ENCODE measurements around the gene SPOCK2.
"Not testable (repeated sequence)": the region's sequence is repeated elsewhere in the genome, so short reads cannot be mapped to it uniquely, and the experiment has no call there.

SPOCK2 gene

DNA sequence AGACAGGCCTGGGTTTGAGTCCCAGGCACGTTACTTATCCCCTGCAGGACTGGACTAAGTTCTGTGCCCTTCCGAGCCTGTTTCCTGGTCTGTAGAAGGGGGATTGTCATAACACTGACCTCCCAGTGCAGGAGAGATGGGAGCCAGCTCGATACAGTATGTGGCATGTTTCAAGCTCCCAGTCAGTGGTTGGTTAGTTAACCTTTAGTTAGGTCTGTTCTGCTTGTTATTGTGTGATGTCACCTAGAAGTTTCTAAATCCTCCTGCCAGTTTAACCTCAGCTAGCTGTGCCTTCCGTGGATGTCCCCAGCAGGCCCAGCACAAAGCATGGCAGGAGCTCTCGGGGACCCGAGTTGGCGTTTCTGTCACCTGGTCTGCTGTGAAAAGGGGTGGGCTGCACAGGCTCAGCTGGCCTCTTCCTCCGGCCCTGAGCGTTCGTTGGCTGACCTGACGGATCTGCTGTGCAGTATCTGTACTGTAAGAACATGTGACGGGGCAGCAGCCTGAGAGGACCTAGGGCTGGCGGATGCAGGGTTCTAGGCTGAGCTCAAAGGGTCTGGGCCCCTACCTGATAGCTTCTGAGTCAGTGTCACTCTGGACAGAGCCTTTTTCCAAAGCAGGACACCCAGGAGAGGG, 53.0 kb downstream of the SPOCK2 start:
- H3K9me3 Mint-ChIP-seq: no peaks in the 10 kb centered on the region
- no peaks in the 10 kb centered on the region for H3K36me3 Mint-ChIP-seq (ENCODE audit: low read depth)
- intact Hi-C loops (cut with micrococcal nuclease): no loop called here
- no peak overlapping the region for H3K4me3 Mint-ChIP-seq
- H3K27ac Mint-ChIP-seq: no peak overlapping the region
- peaks cover 19% of the 10 kb centered on the region for H3K27me3 Mint-ChIP-seq
- peaks cover 9% of the 10 kb centered on the region for H3K4me1 Mint-ChIP-seq (ENCODE audit: low read depth)

DNA sequence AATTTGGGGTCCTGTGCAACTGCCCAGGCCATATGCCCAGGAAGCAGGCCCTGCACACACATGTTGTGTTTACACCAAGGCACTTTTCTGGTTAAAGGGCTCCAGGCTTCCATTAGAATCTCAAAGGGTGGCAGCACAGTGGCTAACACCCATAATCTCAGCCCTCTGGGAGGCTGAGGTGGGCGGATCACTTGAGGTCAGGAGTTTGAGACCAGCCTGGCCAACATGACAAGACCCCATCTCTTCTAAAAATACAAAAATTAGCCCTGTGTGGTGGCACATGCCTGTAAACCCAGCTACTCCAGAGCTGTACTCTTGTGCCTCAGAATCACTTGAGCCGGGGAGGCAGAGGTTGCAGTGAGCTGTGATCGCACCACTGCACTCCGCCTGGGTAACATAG, 53.6 kb downstream of the SPOCK2 start:
- intact Hi-C loops (cut with micrococcal nuclease): no loop called here
- Mint-ChIP-seq H3K4me1 (ENCODE audit: low read depth) (peaks cover 11% of the 10 kb centered on the region), H3K27ac (no peak overlapping the region), H3K27me3 (peaks cover 17% of the 10 kb centered on the region), H3K4me3 (no peak overlapping the region), H3K9me3 (no peaks in the 10 kb centered on the region), H3K36me3 (ENCODE audit: low read depth) (no peaks in the 10 kb centered on the region)

DNA sequence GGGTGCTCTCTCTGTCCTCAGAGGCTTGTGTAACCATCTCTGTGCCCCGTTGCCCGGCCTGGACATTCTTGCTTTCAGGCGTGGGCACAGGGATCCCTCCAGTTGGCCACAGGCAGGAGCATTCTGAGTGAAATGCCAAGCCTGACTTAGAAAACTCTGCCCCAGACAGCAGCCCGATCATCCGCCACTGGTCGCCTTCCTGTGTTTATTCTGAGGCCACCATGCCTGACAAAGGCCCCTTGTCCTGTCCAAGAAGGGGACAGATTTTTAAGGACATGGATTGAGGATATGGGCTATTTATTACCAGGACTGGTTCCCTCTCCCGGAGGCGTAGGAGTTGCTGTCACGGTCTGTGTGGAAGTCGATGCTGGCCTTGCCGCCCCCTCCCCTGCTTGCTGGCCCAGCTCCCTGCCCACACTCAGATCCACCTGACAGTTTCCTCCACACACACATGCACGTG, 54.3 kb downstream of the SPOCK2 start:
- Mint-ChIP-seq H3K36me3 (ENCODE audit: low read depth) (no peaks in the 10 kb centered on the region), H3K27me3 (peaks cover 17% of the 10 kb centered on the region), H3K27ac (no peak overlapping the region), H3K4me1 (ENCODE audit: low read depth) (peaks cover 11% of the 10 kb centered on the region), H3K4me3 (no peak overlapping the region), H3K9me3 (no peaks in the 10 kb centered on the region)
- intact Hi-C loops (cut with micrococcal nuclease): no loop called here

DNA sequence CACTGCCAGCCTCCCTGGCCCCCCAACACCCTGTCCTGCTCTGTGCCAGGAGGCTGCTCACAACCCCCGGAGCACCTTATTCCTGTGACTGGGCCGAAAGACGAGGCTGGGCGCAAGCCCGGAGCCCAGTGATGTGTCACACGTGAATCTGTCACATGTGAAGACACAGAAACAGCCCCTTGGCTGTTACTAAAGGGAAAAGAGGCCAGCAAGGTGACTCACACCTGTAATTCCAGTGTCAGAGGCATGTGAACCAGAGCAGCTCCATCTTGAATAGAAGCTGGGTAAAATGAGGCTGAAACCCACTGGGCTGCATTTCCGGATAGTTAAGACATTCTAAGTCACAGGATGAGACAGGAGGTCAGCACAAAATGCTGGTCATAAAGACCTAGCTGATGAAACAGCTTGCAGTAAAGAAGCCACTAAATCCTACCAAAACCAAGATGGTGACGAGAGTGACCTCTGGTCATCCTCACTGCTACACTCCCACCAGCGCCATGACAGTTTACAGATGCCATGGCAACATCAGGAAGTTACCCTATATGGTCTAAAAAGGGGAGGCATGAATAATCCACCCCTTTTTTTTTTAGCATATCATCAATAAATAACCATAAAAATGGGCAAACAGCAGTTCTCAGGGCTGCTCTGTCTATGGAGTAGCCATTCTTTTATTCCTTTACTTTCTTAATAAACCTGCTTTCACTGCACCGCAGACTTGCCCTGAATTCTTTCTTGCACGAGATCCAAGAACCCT, 55.8 kb downstream of the SPOCK2 start:
- H3K4me3 Mint-ChIP-seq; intact Hi-C loops (cut with micrococcal nuclease); H3K27ac Mint-ChIP-seq; H3K9me3 Mint-ChIP-seq; H3K36me3 Mint-ChIP-seq (ENCODE audit: low read depth): not testable (repeated sequence)
- peaks cover 11% of the 10 kb centered on the region for H3K4me1 Mint-ChIP-seq (ENCODE audit: low read depth)
- H3K27me3 Mint-ChIP-seq: peaks cover 17% of the 10 kb centered on the region

DNA sequence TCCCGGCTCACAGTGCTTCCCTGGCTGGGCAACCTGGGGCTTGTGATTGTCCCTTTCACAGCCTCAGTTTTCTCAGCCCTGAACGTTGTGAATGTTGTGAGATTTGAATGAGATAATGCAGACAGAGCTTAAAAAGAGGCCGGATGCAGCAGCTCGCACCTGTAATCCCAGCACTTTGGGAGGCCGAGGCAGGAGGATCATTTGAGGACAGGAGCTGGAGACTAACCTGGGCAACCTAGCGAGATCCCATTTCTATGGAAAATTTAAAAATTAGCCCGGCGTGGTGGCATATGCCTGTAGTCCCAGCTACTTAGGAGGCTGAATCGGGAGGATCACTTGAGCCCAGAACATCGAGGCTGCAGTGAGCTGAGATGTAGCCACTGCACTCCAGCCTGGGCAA, 56.6 kb downstream of the SPOCK2 start:
- Mint-ChIP-seq H3K4me3 (no peak overlapping the region), H3K27ac (no peak overlapping the region), H3K9me3 (no peaks in the 10 kb centered on the region), H3K4me1 (ENCODE audit: low read depth) (peaks cover 11% of the 10 kb centered on the region), H3K36me3 (ENCODE audit: low read depth) (no peaks in the 10 kb centered on the region), H3K27me3 (peaks cover 17% of the 10 kb centered on the region)
- intact Hi-C loops (cut with micrococcal nuclease): no loop called here

DNA sequence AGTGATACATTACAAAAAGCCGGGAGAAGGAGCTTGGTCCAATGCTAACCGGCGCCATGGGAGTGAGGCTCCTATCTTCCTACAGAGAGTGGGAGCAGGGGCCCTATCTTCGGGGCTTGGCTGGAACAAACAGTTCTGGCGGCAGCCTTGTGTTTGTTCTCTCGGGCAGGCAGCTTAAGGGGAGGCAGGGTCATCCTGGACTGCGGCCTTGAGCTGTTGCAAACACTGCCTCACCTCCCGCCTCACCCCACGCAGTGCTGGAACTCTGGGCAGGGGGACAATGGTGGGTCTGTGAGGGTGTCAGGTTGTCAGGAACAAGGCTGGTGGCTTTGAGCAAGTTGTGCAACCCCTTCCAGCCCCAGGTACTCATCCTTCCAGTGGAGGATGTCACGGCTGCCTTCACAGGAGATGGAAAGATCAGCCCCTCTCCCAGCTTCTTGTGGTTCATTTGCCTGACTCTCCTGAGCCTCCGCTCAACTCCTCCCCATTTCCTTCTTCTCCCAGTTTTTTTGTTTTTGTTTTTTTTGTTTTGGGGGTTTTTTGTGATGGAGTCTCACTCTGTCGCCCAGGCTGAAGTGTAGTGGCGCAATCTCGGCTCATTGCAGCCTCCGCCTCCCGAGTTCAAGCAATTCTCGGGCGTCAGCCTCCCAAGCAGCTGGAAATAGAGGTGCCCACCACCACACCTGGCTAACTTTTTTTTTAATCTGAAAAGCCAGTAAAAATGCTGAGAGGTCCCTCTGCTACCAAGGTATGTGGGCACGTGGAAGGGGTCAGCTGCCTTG, 57.4 kb downstream of the SPOCK2 start:
- Mint-ChIP-seq H3K4me3 (no peak overlapping the region), H3K27ac (no peak overlapping the region), H3K27me3 (peaks cover 17% of the 10 kb centered on the region), H3K36me3 (ENCODE audit: low read depth) (no peaks in the 10 kb centered on the region), H3K4me1 (ENCODE audit: low read depth) (peaks cover 11% of the 10 kb centered on the region), H3K9me3 (no peaks in the 10 kb centered on the region)
- intact Hi-C loops (cut with micrococcal nuclease): no loop called here

DNA sequence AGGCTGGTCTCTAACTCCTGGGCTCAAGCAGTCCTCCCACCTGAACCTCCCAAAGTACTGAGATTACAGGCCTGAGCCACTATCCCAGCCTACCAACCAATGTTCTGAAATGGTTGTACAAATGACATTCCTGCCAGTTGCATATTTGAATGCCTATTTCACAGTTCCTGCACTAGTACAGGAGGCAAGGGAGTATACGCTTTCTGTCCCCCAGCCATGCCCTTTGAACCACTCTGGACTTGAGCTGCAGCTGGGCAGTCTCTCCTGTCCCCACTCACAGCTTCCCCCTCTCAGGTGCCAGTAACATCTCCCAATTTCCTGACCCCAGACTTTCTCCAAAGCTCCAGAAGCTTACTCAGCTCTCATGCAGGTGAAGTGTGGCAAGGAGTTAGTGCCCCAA, 58.9 kb downstream of the SPOCK2 start:
- Mint-ChIP-seq H3K27ac (no peak overlapping the region), H3K4me1 (ENCODE audit: low read depth) (peaks cover 10% of the 10 kb centered on the region), H3K27me3 (peaks cover 24% of the 10 kb centered on the region), H3K36me3 (ENCODE audit: low read depth) (no peaks in the 10 kb centered on the region), H3K4me3 (no peak overlapping the region), H3K9me3 (no peaks in the 10 kb centered on the region)
- intact Hi-C loops (cut with micrococcal nuclease): no loop called here

DNA sequence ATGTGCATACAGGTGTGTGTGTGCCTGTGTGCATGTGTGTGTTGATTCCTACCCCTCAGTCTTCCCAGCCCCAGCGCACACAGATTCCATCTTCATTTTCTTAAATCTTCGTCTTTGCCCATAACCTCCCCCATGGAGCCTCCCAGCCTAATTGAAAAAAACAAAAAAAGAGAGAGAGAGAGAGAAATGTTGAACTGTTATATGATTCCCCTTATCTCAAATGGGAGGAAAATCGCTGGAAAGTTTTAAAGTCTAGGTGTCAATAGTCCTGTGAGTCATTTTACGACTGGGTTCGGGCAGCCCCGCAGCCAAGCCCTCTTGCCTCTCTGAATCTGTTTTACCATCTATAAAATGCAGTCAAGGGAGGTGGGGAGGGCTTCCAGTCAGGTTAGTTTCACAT, 60.9 kb downstream of the SPOCK2 start:
- no peak overlapping the region for H3K4me3 Mint-ChIP-seq

DNA sequence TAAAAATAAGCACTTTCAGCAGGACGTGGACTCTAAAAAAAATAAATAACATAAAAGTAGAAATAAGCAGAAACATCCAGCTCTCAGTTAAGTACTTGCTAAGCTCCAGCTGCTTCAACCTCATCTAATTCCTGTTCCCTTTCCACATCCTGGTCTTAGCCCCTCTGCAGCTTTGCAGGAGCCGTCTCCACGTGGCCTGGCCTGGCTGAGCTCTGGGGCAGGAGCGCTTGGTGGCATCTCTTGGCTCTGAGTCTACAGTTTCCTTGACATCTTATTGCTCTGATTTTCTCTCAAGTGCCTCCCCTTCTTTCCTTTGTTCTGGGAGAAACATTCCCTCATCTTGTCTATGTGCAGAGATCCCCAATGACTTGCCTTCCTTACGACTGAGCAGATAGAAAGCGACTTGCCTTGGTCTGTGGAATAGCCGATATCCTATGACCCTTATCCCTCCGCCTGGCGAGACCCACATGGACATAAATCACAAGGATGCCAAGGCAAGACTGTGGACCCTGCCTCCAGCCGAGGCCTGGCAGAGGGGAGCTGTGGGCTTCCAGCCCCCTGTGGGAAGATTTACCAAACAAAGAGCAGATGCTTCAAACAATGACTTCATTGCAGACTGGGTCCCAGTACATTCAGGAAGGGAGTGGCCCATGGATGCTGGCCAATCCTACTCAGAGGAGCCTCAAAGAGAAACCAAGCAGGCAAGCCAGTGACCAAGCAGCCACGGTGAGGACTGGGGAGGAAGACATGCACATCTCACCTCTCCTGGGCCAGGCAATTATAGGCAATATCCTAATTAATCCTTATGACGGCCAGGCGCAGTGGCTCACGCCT, 61.9 kb downstream of the SPOCK2 start:
- no peak overlapping the region for H3K4me3 Mint-ChIP-seq
- peaks cover 16% of the 10 kb centered on the region for H3K27me3 Mint-ChIP-seq
- intact Hi-C loops (cut with micrococcal nuclease): no loop called here
- no peaks in the 10 kb centered on the region for H3K9me3 Mint-ChIP-seq
- H3K36me3 Mint-ChIP-seq (ENCODE audit: low read depth): no peaks in the 10 kb centered on the region
- H3K4me1 Mint-ChIP-seq (ENCODE audit: low read depth): peaks cover 4% of the 10 kb centered on the region
- no peak overlapping the region for H3K27ac Mint-ChIP-seq

More for the DNA sequence above, 60.9 kb downstream of the SPOCK2 start:
- no peak overlapping the region for H3K27ac Mint-ChIP-seq
- peaks cover 25% of the 10 kb centered on the region for H3K27me3 Mint-ChIP-seq
- no peaks in the 10 kb centered on the region for H3K9me3 Mint-ChIP-seq
- no peaks in the 10 kb centered on the region for H3K36me3 Mint-ChIP-seq (ENCODE audit: low read depth)
- intact Hi-C loops (cut with micrococcal nuclease): no loop called here
- peaks cover 3% of the 10 kb centered on the region for H3K4me1 Mint-ChIP-seq (ENCODE audit: low read depth)

DNA sequence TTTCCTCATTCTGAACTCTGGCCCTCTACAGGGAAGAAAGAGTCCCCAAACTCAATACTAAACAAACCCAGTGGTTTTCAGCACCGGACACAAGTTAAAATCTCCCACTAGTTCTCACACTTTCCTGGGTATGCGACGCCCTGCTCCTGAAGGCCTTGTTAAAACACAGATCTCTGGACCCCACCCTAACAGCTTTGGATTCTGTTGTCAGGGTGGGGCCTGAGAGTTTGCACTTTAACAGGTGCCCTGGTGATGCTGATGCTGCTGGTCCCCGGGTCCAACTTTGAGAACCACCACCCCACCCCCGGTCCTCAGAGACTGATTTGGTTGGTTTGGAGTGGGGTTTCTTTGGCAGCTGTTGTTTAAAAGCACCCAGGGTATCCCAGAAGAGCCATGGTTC, 62.5 kb downstream of the SPOCK2 start:
- Mint-ChIP-seq H3K9me3 (no peaks in the 10 kb centered on the region), H3K4me1 (ENCODE audit: low read depth) (peaks cover 10% of the 10 kb centered on the region), H3K36me3 (ENCODE audit: low read depth) (no peaks in the 10 kb centered on the region), H3K27me3 (peaks cover 16% of the 10 kb centered on the region), H3K4me3 (no peak overlapping the region), H3K27ac (no peak overlapping the region)
- intact Hi-C loops (cut with micrococcal nuclease): no loop called here

DNA sequence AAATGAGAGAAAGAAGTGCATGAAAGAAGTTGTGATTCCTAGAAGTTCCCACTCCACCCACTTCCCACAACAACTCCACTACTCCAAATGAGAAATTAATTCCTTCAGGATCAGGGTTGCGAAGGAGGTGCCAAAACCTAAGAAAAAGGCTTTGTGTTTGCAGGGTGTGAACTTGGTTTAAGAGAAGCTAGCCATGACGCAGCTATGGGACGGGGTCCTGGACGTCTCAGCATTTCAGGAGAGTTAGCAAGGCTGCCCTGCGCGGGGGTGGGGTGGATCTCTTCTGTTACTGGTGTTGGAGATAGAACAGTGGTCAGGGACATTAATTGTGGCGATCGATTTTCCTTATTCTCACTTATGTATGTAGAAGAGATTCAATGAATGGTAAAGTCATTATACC, 63.0 kb downstream of the SPOCK2 start:
- intact Hi-C loops (cut with micrococcal nuclease): no loop called here
- Mint-ChIP-seq H3K27ac (no peak overlapping the region), H3K9me3 (no peaks in the 10 kb centered on the region), H3K4me1 (ENCODE audit: low read depth) (peaks cover 9% of the 10 kb centered on the region), H3K27me3 (peaks cover 14% of the 10 kb centered on the region), H3K4me3 (no peak overlapping the region), H3K36me3 (ENCODE audit: low read depth) (no peaks in the 10 kb centered on the region)

DNA sequence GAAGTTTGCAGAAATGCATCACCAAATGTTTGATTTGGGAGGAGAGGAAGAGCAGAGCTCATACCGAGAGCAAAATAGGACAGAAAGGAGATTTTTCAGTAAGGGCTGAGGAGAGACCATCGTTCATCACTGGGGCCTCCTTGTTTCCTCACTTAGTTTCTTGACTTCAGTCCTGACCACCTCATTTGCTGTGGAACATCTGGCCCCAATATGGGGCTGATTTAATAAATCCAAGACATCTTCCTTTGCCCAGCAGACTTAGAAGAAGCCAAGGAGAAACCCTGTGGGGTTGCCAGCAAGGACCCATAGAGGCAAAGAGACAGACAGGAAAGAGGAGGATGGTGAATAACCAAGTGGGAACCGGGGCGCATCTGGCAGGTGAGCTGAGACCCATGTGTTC, 63.8 kb downstream of the SPOCK2 start:
- Mint-ChIP-seq H3K27me3 (peaks cover 17% of the 10 kb centered on the region), H3K4me3 (no peak overlapping the region), H3K27ac (no peak overlapping the region), H3K9me3 (no peaks in the 10 kb centered on the region), H3K4me1 (ENCODE audit: low read depth) (peaks cover 7% of the 10 kb centered on the region), H3K36me3 (ENCODE audit: low read depth) (no peaks in the 10 kb centered on the region)
- intact Hi-C loops (cut with micrococcal nuclease): no loop called here

DNA sequence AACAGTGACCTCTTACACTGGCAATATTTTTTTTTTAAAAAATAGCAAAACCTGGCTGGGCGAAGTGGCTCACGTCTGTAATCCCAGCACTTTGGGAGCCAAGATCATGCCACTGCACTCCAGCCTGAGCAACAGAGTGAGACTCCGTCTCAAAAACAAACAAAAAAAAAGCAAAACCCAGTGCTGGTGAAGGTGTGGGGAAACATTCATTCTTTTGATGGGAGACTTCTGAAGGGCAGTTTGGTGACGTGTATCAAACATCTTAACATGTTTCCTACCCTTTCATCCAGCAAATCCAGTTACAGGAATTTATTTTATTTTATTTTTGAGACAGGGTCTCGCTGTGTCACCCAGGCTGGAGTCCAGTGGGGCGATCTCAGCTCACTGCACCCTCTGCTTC, 66.1 kb downstream of the SPOCK2 start:
- intact Hi-C loops (cut with micrococcal nuclease): no loop called here
- no peak overlapping the region for H3K27ac Mint-ChIP-seq
- no peak overlapping the region for H3K4me3 Mint-ChIP-seq
- no peaks in the 10 kb centered on the region for H3K9me3 Mint-ChIP-seq
- peaks cover 7% of the 10 kb centered on the region for H3K4me1 Mint-ChIP-seq (ENCODE audit: low read depth)
- no peaks in the 10 kb centered on the region for H3K36me3 Mint-ChIP-seq (ENCODE audit: low read depth)
- peaks cover 27% of the 10 kb centered on the region for H3K27me3 Mint-ChIP-seq

Data from dendritic cell treated with granulocyte-macrophage colony-stimulating factor and Interleukin-4, amounts not matched to agents 40 ng/mL and 50 ng/mL, for 4 days (primary cell).